Measurements from ENCODE around the gene NDEL1.

GRCh38 chr17:8465759-8466158 lies 30.1 kb downstream of the NDEL1 start:
- TF ChIP-seq CTCF (conservative IDR thresholded peaks at IDR 0.05) (no peak), EZH2 (IDR thresholded peaks at IDR 0.05; ENCODE audit: low read depth) (no peak)
